Right renal pelvis (tissue), 4 donors: ENCODE results near the gene OR11L1. TPM values are rescaled to one million over a fixed set of nuclear protein-coding genes. Genes with fewer than 3 reads are reported as not detected.

Source experiments
- DNase-seq, 4 donors: peaks; one replicate each; pipeline ENCODE4 v3.0.0-alpha.2; 2013; ENCODE audit warnings: low read depth in 4 of 4, low spot score in 3 of 4, missing footprints in 1 of 4
- polyA plus RNA-seq, 4 donors: library from polyadenylated mRNA; unstranded; fragments of 120-200 nt; gene quantifications; one replicate each; pipeline ENCODE4 v1.2.1, GENCODE V29; 2013; ENCODE audit not compliant: insufficient read length in 4 of 4

The OR11L1 gene
- not detected for polyA plus RNA-seq

GRCh38 chr1:247841796-247842195 lies at the start of gene OR11L1:
Gene OR11L1, minus strand, starts transcription at chr1:247841896. Its CDS starts 0 bp downstream, at chr1:247841896.
- DNase-seq = no peak

- no peak for DNase-seq
These were observed 43.2 kb upstream of the OR11L1 start for GRCh38 chr1:247884797-247885413.

GRCh38 chr1:247883346-247883745 lies 41.6 kb upstream of the OR11L1 start:
- DNase-seq = no peak

- no peak for DNase-seq
These were observed 23.7 kb upstream of the OR11L1 start for GRCh38 chr1:247865416-247865815.

- DNase-seq = no peak
These were observed 22.9 kb upstream of the OR11L1 start for GRCh38 chr1:247864644-247865043.

- DNase-seq = no peak
These were observed 21.1 kb upstream of the OR11L1 start for GRCh38 chr1:247862756-247863155.

- no peak for DNase-seq
These were observed 16.4 kb upstream of the OR11L1 start for GRCh38 chr1:247857985-247858619.

- no peak for DNase-seq
These were observed 15.6 kb upstream of the OR11L1 start, which contains the start of gene TRIM58 for GRCh38 chr1:247857069-247857984. Gene TRIM58, plus strand, starts transcription at chr1:247857187. Its CDS starts 60 bp downstream, at chr1:247857247.

- no peak for DNase-seq
These were observed 14.2 kb upstream of the OR11L1 start for GRCh38 chr1:247855911-247856310.

GRCh38 chr1:247854899-247855545 lies 13.3 kb upstream of the OR11L1 start:
- no peak for DNase-seq

- no peak for DNase-seq
These were observed 7.9 kb upstream of the OR11L1 start for GRCh38 chr1:247849616-247850015.

- DNase-seq = no peak
These were observed 6.7 kb upstream of the OR11L1 start for GRCh38 chr1:247848346-247848745.

GRCh38 chr1:247845693-247846017 lies 4.0 kb upstream of the OR11L1 start:
- no peak for DNase-seq

- DNase-seq = no peak
These were observed 3.5 kb upstream of the OR11L1 start for GRCh38 chr1:247845011-247845692.

GRCh38 chr1:247843411-247843810 lies 1.7 kb upstream of the OR11L1 start:
- DNase-seq = no peak

- no peak for DNase-seq
These were observed 878 bp downstream of the OR11L1 start for GRCh38 chr1:247840818-247841217.

- no peak for DNase-seq
These were observed 8.1 kb downstream of the OR11L1 start for GRCh38 chr1:247833601-247834000.

GRCh38 chr1:247829656-247830055 lies 12.0 kb downstream of the OR11L1 start:
- DNase-seq = no peak

- no peak for DNase-seq
These were observed 16.3 kb downstream of the OR11L1 start for GRCh38 chr1:247825362-247825761.

- no peak for DNase-seq
These were observed 17.7 kb downstream of the OR11L1 start, which contains the start of gene OR14A16 for GRCh38 chr1:247824023-247824422. Gene OR14A16, minus strand, starts transcription at chr1:247824119. Its CDS starts 8,390 bp downstream, at chr1:247815729.
